Measurements from ENCODE around the gene CEACAM16.

CEACAM16 gene

GRCh38 chr19:44728178-44728577 is 29.2 kb downstream of the CEACAM16 start (continued):
- TF ChIP-seq SP3 (tag by site-specific recombination; IDR thresholded peaks at IDR 0.05), result no peak
- TF ChIP-seq ZNF639 (tag by site-specific recombination; IDR thresholded peaks at IDR 0.05), result no peak

DNA sequence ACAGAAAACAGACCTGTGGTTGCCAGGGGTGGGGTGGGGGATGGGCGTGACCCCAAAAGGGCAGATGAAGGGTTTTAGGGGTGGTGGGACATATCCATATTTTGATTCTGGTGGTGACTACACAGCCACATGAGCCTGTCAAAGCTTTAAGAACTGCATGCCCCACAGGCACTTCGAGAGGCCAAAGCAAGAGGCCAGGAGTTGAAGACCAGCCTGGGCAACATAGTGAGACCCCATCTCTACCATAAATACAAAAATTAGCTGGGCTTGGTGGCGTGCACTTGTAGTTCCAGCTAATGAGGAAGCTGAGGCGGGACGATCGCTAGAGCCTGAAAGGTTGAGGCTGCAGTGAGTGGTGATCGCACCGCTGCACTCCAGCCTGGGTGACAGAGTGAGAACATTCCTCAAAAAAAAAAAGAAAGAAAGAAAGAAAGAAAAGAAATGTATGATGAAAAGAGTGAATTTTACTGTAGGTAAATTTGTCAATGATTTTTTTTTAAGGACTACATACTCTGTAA is 30.6 kb downstream of the CEACAM16 start:
- Histone ChIP-seq H3K36me3 (ENCODE audit: control insufficient read depth in 2 of 2, insufficient read depth in 1 of 2, low read length in 2 of 2) (no peaks in the 10 kb centered on the region; a peak in 1 of 3 replicates), H3K27ac (ENCODE audit: extremely low read depth, low read depth, low read length) (no peak overlapping the region), H3K9me3 (ENCODE audit: control insufficient read depth, insufficient read depth, low read depth, low read length) (no peaks in the 10 kb centered on the region), H3K4me3 (ENCODE audit: low read depth, low read length) (no peak overlapping the region), H3K4me1 (ENCODE audit: control insufficient read depth, insufficient read depth, low read length) (no peaks in the 10 kb centered on the region)
- POLR2A ChIA-PET, result no interaction called here
- CTCF ChIA-PET, result interaction anchor here (0.6 to 11.1 kb wide), 6 partner anchors 32 to 159 kb away, joined by 3 to 453 read pairs (median 4); no protein-coding TSS in a partner anchor
- 0 out of 2 replicates have a peak, but pooled peaks have one; percentile 21 for TF ChIP-seq ZNF121 (tag by site-specific recombination; IDR thresholded peaks at IDR 0.05)
- no peak for TF ChIP-seq ZNF600 (tag by site-specific recombination; IDR thresholded peaks at IDR 0.05)
- no peak for TF ChIP-seq GLI2 (tag by site-specific recombination; IDR thresholded peaks at IDR 0.05; ENCODE audit: borderline replicate concordance, low read depth)
- TF ChIP-seq ZNF621 (tag by site-specific recombination; IDR thresholded peaks at IDR 0.05), result no peak

- Histone ChIP-seq H3K4me1 (ENCODE audit: control insufficient read depth, insufficient read depth, low read length) (no peaks in the 10 kb centered on the region), H3K9me3 (ENCODE audit: control insufficient read depth, insufficient read depth, low read depth, low read length) (no peaks in the 10 kb centered on the region), H3K36me3 (ENCODE audit: control insufficient read depth in 2 of 2, insufficient read depth in 1 of 2, low read length in 2 of 2) (no peaks in the 10 kb centered on the region; a peak in 1 of 3 replicates), H3K4me3 (ENCODE audit: low read depth, low read length) (no peak overlapping the region), H3K27ac (ENCODE audit: extremely low read depth, low read depth, low read length) (no peak overlapping the region)
- ChIA-PET CTCF (interaction anchor here (0.6 to 4.3 kb wide), 4 partner anchors 8 to 190 kb away, joined by 3 to 31 read pairs (median 13); no protein-coding TSS in a partner anchor), POLR2A (no interaction called here)
- no peak for TF ChIP-seq ZBTB10 (tag by site-specific recombination; IDR thresholded peaks at IDR 0.05)
- no peak for TF ChIP-seq ZNF660 (tag by site-specific recombination; IDR thresholded peaks at IDR 0.05)
- no peak for TF ChIP-seq ZNF549 (tag by site-specific recombination; IDR thresholded peaks at IDR 0.05)
- TF ChIP-seq ZNF157 (tag by site-specific recombination; IDR thresholded peaks at IDR 0.05), result no peak
Observed at GRCh38 chr19:44731081-44731480, 32.1 kb downstream of the CEACAM16 start.

DNA sequence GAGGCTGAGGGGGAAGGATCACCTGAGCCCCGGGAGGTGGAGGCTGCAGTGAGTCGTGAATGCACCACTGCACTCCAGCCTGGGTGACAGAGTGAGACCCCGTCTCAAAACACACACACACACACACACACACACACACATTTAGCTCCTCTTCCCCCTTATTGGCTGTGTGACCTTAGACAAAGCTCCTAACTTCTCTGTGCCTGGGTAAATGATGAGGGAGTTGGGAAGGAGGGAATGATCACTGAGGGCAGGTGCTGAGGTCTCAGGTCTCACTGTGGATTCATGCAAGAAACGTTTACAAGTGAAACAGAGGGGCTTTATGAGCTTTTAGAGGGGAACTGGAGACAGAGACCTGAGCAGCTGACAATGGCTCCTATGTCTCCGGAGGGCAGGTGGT is 32.7 kb downstream of the CEACAM16 start:
- Histone ChIP-seq H3K4me1 (ENCODE audit: control insufficient read depth, insufficient read depth, low read length) (no peaks in the 10 kb centered on the region), H3K36me3 (ENCODE audit: control insufficient read depth in 2 of 2, insufficient read depth in 1 of 2, low read length in 2 of 2) (no peaks in the 10 kb centered on the region; a peak in 1 of 3 replicates), H3K4me3 (ENCODE audit: low read depth, low read length) (no peak overlapping the region), H3K27ac (ENCODE audit: extremely low read depth, low read depth, low read length) (no peak overlapping the region), H3K9me3 (ENCODE audit: control insufficient read depth, insufficient read depth, low read depth, low read length) (no peaks in the 10 kb centered on the region)
- POLR2A ChIA-PET, result interaction anchor here (0.6 kb wide), 1 partner anchor 602 kb away, joined by 4 read pairs; no protein-coding TSS in a partner anchor
- TF ChIP-seq ZNF514 (tag by site-specific recombination; IDR thresholded peaks at IDR 0.05) (no peak), ZNF768 (tag by site-specific recombination; IDR thresholded peaks at IDR 0.05) (peak; percentile 83; the same call in 1 of the 2 replicates), SETDB1 (IDR thresholded peaks at IDR 0.05; ENCODE audit: insufficient read length, low read length) (no peak)
- CTCF ChIA-PET, result interaction anchor here (0.6 to 4.3 kb wide), 5 partner anchors 8 to 190 kb away, joined by 3 to 31 read pairs (median 4); no protein-coding TSS in a partner anchor
